ENCODE data around the gene SDHAF1. TPM values are rescaled to one million over a fixed set of nuclear protein-coding genes. Genes with fewer than 3 reads are reported as not detected.

The SDHAF1 gene
- total and polyA plus RNA-seq, 2 of the 8 experiments (the other 6 are each of a cell fraction or from before 2014, with no cell fraction given) = 16.0 to 21.3 TPM

- ChIA-PET CTCF (ENCODE audit: partially characterized antibody) (interaction anchor here (0.8 to 3.0 kb wide), 5 partner anchors 9 to 176 kb away, joined by 3 to 15 read pairs (median 4); no protein-coding TSS in a partner anchor), POLR2A (ENCODE audit: partially characterized antibody) (no interaction called here)
- Histone ChIP-seq H3K23me2 (ENCODE audit: low read depth, low read length) (peaks cover 4% of the 10 kb centered on the region; the same call in 1 of the 2 replicates), H4K20me1 (replicated peaks in 1 of 2; ENCODE audit: control insufficient read depth in 1 of 2, insufficient read depth in 2 of 2, low read length in 2 of 2) (no peaks in the 10 kb centered on the region), H3K36me3 (ENCODE audit: control insufficient read depth in 2 of 4, insufficient read depth in 4 of 4, low read length in 3 of 4) (no peaks in the 10 kb centered on the region), H3K27ac (ENCODE audit: low read depth, low read length) (no peak overlapping the region), H3K9me3 (ENCODE audit: insufficient read depth in 2 of 2, low read depth in 1 of 2, low read length in 1 of 2) (no peaks in the 10 kb centered on the region; a peak in 1 of 4 replicates), H2BK15ac (ENCODE audit: low read length) (no peak overlapping the region), H4K5ac (ENCODE audit: insufficient read length, low read depth, low read length) (no peak overlapping the region), H3K23ac (ENCODE audit: insufficient read length) (no peak overlapping the region), H3K79me2 (ENCODE audit: control insufficient read depth in 1 of 2, insufficient read depth in 2 of 2, low read length in 2 of 2) (no peaks in the 10 kb centered on the region), H2AK5ac (ENCODE audit: low read depth, low read length) (no peak overlapping the region), H3K9ac (replicated peaks in 1 of 4; ENCODE audit: extremely low read depth in 1 of 4, low read depth in 3 of 4, low read length in 3 of 4) (no peak overlapping the region; a peak in 1 of 7 replicates), H2BK5ac (ENCODE audit: low read depth, low read length) (no peak overlapping the region), H3K14ac (ENCODE audit: insufficient read length) (no peak overlapping the region), H3K4me1 (replicated peaks in 1 of 4; ENCODE audit: control insufficient read depth in 3 of 4, insufficient read depth in 4 of 4, low read length in 3 of 4) (0 out of 7 replicates have a peak, but pooled peaks cover 0 to 4% (median 0%) of the 10 kb centered on the region in 4 experiments), H3K79me1 (ENCODE audit: low read depth, low read length) (no peaks in the 10 kb centered on the region), H2BK120ac (replicated peaks; ENCODE audit: low read depth, low read length) (no peak overlapping the region), H3K4ac (replicated peaks; ENCODE audit: insufficient read length, low read depth, low read length) (no peak overlapping the region), H4K91ac (replicated peaks; ENCODE audit: insufficient read length, low read length) (no peak overlapping the region), H2BK20ac (ENCODE audit: low read length) (no peak overlapping the region), H3K27me3 (replicated peaks in 1 of 4; ENCODE audit: control insufficient read depth in 3 of 4, extremely low read depth in 1 of 4, insufficient read depth in 3 of 4, low read length in 3 of 4) (peaks cover 0 to 16% (median 13%) of the 10 kb centered on the region in 4 experiments; a peak in 5 of 7 replicates), H4K8ac (ENCODE audit: extremely low read depth, insufficient read depth, low read length) (no peak overlapping the region), H3K18ac (ENCODE audit: extremely low read depth, low read length) (no peak overlapping the region), H3K4me2 (ENCODE audit: insufficient read depth in 1 of 2, low read depth in 2 of 2, low read length in 2 of 2) (peak overlapping the region; percentile 54 to 70), H2AFZ (ENCODE audit: low read length) (no peak overlapping the region), H2BK12ac (ENCODE audit: low read depth, low read length) (no peak overlapping the region), H3K56ac (replicated peaks; ENCODE audit: insufficient read length, low read depth, low read length) (no peak overlapping the region), H3K4me3 (ENCODE audit: extremely low read depth in 1 of 4, insufficient read depth in 2 of 4, low read depth in 3 of 4, low read length in 4 of 4) (peak overlapping the region; percentile 23 to 58 (median 33))
- FAIRE-seq = no peak
- DNase-seq (ENCODE audit: low read depth in 1 of 2, low spot score in 2 of 2) = no peak
- 49% methylated on average over 8 of the region's 8 CpGs; no CpG with 5 or more reads in 1 of the 2 experiments for WGBS, 2 experiments (ENCODE audit: extremely low coverage in 1 of 2, insufficient coverage in 1 of 2, insufficient read length in 1 of 2, insufficient replicate concordance in 2 of 2, low coverage in 1 of 2, low lambda C conversion rate in 2 of 2, missing lambda C conversion rate in 1 of 2)
- TF ChIP-seq KDM4A (IDR thresholded peaks at IDR 0.05; ENCODE audit: low read depth, low read length, severe bottlenecking) (no peak), ASH2L (IDR thresholded peaks at IDR 0.05; ENCODE audit: low read length) (no peak), CTBP2 (IDR thresholded peaks at IDR 0.05; ENCODE audit: borderline replicate concordance, insufficient read depth, insufficient read length, low read length) (no peak), CHD2 (IDR thresholded peaks at IDR 0.05; ENCODE audit: low read length) (no peak), RXRA (IDR thresholded peaks at IDR 0.05; ENCODE audit: insufficient read depth, low read depth, low read length) (no peak), SP2 (IDR thresholded peaks at IDR 0.05; ENCODE audit: low read length) (no peak), BACH1 (IDR thresholded peaks at IDR 0.05; ENCODE audit: low read length) (no peak), SIN3A (conservative IDR thresholded peaks at IDR 0.05 in 1 of 2, IDR thresholded peaks at IDR 0.05 in 1 of 2; ENCODE audit: low read depth in 1 of 2, low read length in 2 of 2) (no peak), CEBPB (IDR thresholded peaks at IDR 0.05; ENCODE audit: low read depth, low read length) (no peak), SIRT6 (IDR thresholded peaks at IDR 0.05; ENCODE audit: low read length) (no peak), ATF3 (IDR thresholded peaks at IDR 0.05; ENCODE audit: insufficient read depth, low read depth, low read length) (no peak), SUZ12 (IDR thresholded peaks at IDR 0.05; ENCODE audit: low read length) (no peak), MAFK (IDR thresholded peaks at IDR 0.05; ENCODE audit: low read depth, low read length) (no peak)
Observed at GRCh38 chr19:35987571-35987896, 7.5 kb upstream of the SDHAF1 start.

Data from H1 (cell line).